Hematopoietic multipotent progenitor cell treated with erythropoietin and hydrocortisone succinate and interleukin-3 and kit ligand, for 15 days (in vitro differentiated cells): Measurements from ENCODE around the gene ARRDC5.
"Not testable (repeated sequence)": the region's sequence is repeated elsewhere in the genome, so short reads cannot be mapped to it uniquely, and the experiment has no call there.

Experiments used
- DNase-seq: peaks from one replicate; pipeline ENCODE4 v3.0.0-alpha.2; 2015; ENCODE audit warnings: low spot score

Gene ARRDC5

GRCh38 chr19:4902796-4903195, at the start of gene ARRDC5:
ARRDC5 (minus strand) TSS chr19:4902896; CDS start chr19:4902825, 71 bp downstream.
- DNase-seq = no peak

- DNase-seq = no peak
Measured at GRCh38 chr19:4951656-4952055, 49.0 kb upstream of the ARRDC5 start.

DNA sequence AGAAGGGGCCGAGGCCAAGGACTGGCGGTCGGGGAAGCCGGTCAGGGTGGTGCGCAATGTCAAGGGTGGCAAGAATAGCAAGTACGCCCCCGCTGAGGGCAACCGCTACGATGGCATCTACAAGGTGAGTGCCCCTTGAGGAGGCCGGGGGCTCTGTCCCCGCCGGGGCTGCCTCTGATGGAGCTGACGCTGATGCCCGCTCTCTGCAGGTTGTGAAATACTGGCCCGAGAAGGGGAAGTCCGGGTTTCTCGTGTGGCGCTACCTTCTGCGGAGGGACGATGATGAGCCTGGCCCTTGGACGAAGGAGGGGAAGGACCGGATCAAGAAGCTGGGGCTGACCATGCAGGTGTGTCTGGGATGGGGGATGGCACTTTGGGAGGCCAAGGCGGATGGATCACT, 48.0 kb upstream of the ARRDC5 start:
- not testable (repeated sequence) for DNase-seq

GRCh38 chr19:4941638-4942169, 39.0 kb upstream of the ARRDC5 start:
- DNase-seq = not testable (repeated sequence)

GRCh38 chr19:4939466-4939865, 36.8 kb upstream of the ARRDC5 start:
- DNase-seq = no peak

- DNase-seq = not testable (repeated sequence)
Measured at GRCh38 chr19:4938461-4938860, 35.8 kb upstream of the ARRDC5 start.

DNA sequence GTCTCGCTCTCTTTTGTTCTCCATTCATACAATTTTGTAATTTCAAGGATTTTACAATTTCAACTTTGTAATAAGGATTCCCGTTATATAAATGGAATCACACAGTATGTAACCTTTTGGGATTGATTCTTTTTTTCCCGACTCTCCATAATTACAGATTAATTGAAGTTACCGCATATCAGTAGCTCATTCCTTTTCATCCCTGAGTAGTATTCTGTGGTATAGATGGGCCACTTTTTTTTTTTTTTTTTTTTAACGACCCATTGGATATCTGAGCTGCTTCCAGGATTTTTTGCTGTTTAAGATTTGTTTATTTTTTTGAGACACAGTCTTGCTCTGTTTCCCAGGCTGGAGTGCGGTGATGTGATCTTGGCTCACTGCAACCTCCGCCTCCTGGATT, 34.4 kb upstream of the ARRDC5 start:
- no peak for DNase-seq

GRCh38 chr19:4935444-4935843, 32.7 kb upstream of the ARRDC5 start:
- no peak for DNase-seq

DNA sequence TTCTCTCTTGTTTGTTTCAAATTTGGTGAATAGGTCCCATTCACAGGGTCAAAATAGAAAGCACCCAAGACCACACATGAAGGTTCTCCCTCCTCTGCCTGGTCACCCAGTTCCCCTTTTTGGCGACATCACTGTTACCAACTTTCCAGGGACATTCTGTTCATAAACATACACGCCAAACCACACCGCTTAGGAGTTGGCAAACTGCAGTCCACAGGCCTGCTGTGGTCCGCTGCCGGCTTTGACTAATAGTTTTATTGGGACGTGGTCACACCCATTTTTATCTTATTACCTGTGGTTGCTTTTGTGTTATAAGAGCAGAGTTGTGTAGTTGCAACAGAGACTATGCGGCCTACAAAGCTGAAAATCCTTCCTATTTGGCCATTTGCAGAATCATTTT, 30.8 kb upstream of the ARRDC5 start:
- no peak for DNase-seq

DNA sequence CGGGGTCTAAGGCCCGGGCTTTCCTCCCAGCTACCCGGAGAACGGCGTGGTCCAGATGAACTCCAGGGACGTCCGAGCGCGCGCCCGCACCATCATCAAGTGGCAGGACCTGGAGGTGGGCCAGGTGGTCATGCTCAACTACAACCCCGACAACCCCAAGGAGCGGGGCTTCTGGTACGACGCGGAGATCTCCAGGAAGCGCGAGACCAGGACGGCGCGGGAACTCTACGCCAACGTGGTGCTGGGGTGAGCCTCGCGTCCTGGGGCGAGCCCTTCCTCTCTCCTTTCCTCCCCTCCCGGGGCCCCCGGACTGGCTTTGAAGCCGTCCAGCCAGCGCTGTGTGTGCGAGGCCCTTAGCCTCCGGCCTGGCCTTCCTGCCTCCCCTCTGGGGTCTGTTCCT, 30.0 kb upstream of the ARRDC5 start:
- no peak for DNase-seq

- DNase-seq = no peak
Measured at GRCh38 chr19:4930664-4931063, 28.0 kb upstream of the ARRDC5 start.

GRCh38 chr19:4929186-4929585, 26.5 kb upstream of the ARRDC5 start:
- DNase-seq = no peak

DNA sequence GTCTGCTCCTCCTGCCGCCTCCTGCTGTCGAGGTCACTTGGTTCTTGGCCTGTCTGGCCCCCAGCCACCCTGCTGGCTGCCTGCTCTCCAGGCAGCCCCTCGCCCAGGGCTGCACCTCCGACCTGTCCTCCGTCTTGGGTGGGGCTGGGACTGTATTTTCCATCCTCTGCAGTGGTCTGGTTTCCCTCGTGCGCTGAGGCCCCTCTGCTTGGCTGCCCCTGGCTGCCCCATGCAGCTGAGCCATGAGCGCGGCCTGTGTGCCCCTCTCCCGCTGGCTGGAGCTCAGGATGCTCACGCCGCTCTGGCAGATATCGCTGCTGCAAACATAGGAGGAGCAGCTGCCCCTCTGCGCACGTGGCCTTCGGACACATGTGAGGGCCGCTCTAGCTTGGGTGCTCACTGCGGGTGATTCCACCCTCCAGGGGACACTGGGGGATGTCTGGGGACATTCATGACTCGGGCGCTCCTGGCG, 20.6 kb upstream of the ARRDC5 start:
- no peak for DNase-seq

DNA sequence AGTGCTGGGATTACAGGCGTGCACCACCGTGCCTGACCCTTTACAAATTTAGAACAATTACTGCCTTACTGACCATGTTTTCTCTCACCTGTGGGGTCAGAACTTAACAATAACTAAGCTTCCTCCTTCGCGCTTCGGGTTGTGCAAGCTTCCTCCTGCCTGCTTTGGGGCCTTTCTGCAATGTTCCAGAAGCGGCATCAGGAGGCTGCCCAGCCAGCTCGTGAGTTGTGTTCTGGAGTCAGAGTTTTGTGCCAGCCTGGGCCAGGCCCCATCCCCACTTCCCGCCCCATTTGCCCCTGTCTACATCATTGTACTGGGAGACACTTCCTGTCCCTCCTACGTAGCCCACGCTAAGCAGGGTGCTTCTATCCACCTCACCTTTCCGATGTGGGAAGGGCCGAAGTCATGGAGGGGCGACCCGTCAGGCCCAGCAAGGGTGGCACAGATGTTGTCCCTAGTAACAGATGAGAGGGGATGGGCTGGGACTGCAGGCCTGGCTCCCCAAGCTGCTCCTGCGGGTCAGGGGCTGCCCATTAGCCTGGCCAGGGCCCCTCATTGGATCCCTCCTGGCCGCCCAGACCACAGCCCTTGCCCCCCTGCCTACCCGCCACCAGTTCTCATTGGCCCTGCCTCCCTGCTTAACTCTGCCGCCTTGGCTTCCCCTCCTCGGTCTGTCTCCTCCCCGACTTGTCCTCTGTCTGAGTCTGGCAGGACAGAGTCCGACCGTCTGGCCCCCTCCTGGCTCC, 20.0 kb upstream of the ARRDC5 start:
- no peak for DNase-seq

DNA sequence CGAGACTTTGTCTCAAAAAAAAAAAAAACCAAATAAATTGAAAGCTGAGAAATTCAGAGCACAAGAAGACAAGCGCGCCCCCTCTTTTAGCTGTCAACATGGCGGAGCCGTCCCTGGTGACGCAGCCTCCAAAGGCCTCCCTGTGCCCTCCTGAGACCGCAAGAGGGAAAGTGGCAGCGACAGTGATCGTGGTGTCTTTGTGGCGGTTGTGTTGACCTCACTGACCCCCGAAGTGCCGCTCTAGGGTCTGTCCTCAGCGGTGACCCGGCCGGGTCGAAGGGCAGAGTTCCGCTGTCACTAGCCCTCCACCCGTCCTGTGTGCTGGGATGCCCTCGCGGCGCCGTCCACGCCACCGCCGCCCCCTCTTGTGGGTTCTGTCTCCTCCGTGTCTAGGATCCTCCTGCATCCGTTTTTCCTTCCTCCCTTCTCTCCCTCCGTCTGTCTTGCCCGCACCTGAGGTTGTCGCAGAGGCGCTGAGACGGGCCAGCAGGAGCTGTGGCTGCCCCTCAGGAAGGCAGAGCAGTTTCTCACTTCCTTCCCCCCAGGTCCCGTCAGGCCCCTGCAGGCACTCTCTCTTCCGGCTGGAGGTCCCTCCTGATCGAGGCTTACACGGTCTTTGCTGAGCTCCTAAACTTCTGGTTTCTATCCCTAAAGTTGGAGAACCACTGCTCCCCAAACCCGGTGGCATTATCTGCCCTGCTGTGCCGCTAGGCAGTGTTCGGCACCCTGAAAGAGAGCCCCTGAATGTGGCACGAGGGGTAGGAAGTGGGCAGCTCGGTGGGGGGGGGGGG, 13.8 kb upstream of the ARRDC5 start:
- DNase-seq = no peak

DNA sequence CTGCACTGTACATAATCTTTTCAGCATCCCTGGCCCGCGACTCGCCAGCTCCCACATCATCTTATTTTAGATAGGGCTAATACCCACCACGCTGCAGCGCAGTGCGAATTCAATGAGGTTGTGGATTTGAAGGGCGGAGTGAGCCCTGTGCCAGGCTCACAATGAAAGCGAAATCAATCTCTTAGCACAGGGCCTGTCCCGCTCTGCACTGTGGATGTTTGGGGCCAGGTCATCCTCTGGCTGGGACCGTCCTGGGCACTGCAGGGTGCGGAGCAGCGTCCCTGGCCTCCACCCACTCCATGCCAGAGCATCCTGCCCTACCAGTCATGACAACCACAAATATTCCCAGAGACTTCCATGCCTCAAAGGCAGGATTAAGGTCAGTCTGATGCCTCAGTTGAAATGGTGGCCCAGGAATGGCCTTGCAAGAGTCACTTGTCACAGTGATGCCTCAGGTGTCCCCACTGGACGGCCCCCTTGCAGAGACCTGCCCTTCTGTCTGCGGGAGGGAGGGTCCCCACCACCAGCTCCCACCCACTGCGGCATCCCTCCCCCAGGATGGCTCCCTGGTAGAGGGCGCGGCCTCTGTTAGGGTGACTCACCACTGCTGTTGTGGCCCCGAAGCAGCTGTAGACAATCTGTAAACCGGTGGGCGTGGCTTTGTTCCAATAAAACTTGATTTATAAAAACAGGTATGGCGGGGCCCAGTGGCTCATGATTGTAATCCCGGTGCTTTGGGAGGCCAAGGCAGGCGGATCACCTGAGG, 12.2 kb upstream of the ARRDC5 start:
- peak; percentile 57 for DNase-seq

- no peak for DNase-seq
Measured at GRCh38 chr19:4913996-4914735, 11.5 kb upstream of the ARRDC5 start.

DNA sequence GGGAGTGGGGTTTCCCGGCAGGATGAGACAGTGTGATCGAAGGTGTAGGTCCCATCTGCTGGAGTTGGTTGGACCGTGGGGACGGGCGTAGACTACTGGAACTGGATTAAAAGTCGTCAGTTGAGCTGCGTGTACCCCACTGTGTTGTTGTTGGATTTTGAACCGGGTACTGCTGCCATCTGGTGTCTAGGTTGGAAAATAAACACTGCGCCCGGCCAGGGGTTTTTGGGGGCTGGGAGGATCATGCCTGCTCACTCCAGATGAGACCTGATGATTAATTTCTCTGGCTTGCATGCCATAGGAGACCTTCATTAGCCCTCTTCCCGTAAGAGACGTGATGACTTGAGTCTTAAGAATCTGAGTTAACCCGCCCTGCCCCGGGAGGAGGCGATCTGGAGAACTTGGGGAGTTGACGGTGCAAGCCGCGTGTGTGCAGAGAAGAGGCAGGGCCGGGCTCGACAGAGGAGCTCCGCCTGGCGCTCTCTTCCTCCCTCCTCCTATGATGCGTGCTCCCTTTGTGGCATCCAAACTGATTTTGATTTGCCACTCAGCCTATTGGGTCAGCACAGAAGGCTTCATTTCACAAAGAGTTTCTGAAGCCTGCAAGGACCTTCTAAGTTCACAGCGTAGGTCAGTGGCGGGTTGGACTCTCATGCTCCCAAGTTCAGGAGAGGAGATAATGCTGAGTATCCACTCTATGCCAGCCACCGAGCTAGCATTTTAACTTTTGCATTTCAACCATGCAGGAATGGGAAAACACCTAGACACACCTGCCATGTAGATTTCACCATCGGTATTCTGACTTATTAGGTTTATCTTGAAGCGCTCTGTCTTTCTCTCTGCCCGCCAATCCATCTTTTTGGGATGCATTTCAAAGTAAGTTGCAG, 9.3 kb upstream of the ARRDC5 start:
- DNase-seq = peak; percentile 55

GRCh38 chr19:4911314-4911713, 8.6 kb upstream of the ARRDC5 start:
- DNase-seq = no peak

- no peak for DNase-seq
Measured at GRCh38 chr19:4910594-4911281, 8.0 kb upstream of the ARRDC5 start.
